HG03575 (cell line): ENCODE measurements around the gene TMEM117.

Experiments used
- ATAC-seq: cut with Tn5 transposase; IDR thresholded peaks from one replicate; pipeline ENCODE4 v1.9.1; 2021; ENCODE audit not compliant: unreplicated experiment, insufficient number of reproducible peaks, low FRiP score; ENCODE audit errors: extremely low read depth

The TMEM117 gene

DNA sequence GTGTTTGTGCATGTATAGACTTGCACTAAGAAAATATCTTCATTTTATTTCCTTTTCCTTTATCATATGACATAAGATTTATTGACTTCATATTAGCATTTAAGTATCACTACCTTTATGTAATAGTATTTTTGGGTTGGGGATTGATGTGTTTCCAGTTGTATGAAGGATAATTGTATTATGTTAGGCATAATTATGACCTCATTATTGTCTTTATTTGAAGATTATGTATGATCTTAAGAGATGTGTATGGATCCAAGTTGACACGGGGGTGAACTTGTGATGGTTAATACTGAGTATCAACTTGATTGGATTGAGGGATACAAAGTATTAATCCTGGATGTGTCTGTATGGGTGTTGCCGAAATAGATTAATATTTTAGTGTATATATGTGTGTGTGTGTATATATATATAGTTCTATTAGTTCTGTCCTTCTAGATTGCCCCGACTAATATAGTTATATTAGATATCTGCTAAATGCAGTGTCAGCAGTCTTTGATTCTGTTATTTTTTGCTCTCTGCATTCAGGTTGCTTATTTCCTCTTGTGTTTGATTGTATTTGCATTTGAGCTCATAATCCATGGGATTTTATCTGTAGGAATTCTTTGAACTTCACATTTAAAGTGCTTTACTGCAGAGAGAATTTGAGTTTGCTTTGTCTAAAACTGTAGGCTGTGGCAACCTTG lies 211.0 kb downstream of the TMEM117 start:
- ATAC-seq, result no peak

- ATAC-seq, result no peak
Measured at GRCh38 chr12:44052554-44052953, 216.7 kb downstream of the TMEM117 start.

DNA sequence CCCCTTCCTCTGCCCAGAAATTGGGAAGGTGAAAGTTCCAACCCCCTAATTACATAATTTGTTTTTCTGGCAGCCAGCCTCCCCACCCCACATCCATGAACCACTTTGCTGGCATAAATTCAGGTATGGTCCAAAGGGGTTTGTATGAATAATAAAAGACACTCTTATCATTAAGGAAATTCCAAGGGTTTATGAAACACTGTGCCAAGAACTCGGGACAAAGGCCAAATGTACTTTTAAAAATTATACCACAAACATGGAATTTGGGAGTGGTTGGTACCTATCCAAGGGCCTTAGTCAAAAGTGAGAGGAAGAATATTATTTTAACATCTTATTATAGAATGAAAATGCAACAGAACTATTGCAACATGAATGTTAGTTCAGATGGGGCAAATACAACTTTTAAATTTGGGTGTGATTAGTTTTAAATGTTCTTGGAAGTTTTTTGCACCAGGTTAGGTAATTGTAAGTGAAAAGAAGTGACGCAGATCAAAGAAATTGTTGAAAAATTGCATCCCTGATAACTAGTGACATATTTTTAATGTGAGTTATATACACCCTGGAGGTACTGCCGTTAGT lies 217.8 kb downstream of the TMEM117 start:
- no peak for ATAC-seq

- no peak for ATAC-seq
Measured at GRCh38 chr12:44054281-44054680, 218.4 kb downstream of the TMEM117 start.

DNA sequence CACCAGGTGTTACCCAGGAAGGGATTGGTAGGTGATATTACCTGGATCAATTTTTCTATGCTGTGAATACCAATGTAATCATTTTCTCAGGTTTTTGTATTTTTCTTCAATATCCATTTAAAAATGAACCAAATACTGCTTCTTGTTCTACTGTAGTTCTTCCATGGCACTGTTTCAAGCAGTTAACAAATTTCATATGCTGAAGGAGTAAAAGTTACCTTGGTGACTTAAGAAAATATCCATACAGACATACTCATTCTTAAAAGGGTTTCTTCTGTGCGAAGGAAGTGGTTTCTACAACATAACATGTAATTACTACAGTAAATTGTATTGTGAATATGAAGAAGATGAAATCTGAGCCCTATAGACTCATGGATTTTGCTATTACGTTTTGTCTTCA lies 222.5 kb downstream of the TMEM117 start:
- ATAC-seq, result no peak

DNA sequence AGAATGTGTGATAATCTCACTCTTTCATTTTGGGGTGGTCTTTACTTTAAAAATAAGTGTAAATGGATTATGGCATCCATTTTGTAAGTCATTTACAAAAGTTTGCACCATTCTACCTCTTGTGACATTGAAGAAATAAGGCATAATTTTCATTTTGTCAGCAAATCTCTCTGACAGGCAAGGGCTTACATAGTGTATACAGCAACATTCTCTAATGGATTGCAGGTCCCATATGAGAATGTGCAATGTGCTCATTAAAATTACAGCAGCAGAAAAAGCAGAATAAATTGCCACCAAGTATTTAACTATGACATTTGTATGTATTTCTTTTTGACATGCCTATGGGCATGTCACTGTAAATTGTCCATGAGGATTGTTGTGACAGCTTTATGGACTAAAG lies 223.6 kb downstream of the TMEM117 start:
- no peak for ATAC-seq

DNA sequence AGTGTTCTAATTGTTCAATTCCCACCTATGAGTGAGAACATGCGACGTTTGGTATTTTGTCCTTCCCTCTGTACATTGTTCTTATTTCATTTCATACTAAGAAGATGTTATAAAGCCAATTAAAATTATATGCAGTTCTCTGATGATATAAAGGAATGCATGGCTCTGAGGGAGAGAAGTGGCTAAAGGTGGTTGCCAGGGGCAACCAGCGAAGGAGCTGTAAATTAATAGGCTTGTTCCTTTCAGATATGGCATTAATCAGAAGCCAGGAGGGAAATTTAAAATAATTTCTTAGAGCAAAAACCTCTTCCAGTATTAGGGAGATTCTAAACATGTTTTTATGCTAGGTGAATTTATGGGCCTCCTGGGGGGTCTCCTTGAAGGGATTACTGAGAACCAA lies 227.8 kb downstream of the TMEM117 start:
- ATAC-seq, result no peak

DNA sequence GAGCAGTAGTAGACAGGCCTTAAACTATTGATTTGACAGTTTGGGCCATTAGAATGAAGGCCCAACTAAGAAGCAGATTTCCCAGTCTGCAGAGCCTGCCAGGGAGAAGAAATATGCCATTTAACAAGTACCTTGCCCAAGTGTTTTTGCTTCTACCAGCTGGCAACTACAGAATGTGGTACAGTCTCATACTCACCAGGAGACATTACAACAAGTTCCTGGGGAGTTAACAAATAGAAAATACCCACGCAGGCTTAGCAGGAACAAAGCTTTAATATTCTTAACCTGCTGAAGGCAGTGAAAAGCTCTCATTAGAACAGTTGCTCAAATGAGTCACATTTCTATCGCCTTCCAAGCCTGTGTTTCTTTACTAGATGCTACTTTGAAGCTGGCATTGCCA lies 241.0 kb downstream of the TMEM117 start:
- ATAC-seq, result no peak

DNA sequence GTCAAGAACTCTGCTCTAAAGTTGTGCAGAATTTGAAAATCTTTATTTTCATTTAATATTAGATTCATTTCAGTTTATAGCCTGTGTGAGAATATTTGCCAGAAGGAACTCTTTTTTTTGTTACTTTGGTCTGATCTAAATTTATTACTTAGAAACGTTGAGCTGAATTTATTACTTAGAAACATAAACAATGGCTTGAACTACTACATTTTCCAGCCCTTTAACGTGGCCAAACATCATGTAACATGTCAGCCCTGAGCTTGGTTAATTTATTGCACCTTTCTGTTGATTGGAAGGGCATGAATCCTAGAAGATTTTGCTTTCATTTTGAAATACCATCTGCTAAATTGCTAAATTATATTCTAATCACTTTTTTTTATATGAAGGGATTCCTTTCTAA lies 241.4 kb downstream of the TMEM117 start:
- no peak for ATAC-seq

DNA sequence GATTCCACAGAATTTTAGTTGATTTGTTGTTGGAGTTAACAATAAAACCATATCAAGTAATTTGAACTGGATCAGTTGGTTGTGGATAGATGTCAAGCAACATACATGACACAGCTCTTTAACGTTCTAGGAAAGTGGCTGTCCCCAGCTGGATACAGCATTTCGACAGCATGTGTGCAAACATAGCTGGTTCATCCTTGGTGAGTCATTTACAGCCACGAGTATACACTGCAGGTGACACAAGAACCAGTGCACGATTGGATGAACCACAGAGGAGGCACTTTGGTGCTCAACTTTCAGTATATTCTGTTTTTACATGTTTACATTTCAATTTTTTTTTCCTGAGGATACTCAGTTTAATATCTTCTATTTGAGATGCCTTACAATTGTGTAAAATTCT lies 242.4 kb downstream of the TMEM117 start:
- no peak for ATAC-seq

DNA sequence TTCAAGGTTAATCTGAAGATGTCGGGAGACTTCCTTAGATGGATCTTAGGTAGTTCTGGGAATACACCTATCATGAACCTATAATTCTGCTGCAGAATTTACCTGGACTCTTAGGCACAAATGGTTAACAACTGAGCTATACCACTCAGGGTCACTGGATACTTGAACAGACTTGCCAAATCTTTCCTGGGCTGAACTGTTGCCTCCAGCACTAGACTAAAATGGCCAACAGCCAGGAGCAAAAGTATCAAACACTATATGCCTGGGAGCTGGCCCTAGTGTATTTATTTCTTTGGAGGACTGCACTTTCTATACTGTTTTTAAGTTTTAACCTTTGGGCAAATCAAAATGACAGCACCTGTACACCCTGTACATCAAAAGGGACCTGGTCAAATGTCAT lies 252.8 kb downstream of the TMEM117 start:
- no peak for ATAC-seq

GRCh38 chr12:44091948-44092606 lies 256.2 kb downstream of the TMEM117 start:
- no peak for ATAC-seq

GRCh38 chr12:44098786-44099185 lies 262.9 kb downstream of the TMEM117 start:
- no peak for ATAC-seq

GRCh38 chr12:44099486-44099885 lies 263.6 kb downstream of the TMEM117 start:
- no peak for ATAC-seq

- no peak for ATAC-seq
Measured at GRCh38 chr12:44100264-44100663, 264.4 kb downstream of the TMEM117 start.

- no peak for ATAC-seq
Measured at GRCh38 chr12:44101475-44101874, 265.6 kb downstream of the TMEM117 start.

DNA sequence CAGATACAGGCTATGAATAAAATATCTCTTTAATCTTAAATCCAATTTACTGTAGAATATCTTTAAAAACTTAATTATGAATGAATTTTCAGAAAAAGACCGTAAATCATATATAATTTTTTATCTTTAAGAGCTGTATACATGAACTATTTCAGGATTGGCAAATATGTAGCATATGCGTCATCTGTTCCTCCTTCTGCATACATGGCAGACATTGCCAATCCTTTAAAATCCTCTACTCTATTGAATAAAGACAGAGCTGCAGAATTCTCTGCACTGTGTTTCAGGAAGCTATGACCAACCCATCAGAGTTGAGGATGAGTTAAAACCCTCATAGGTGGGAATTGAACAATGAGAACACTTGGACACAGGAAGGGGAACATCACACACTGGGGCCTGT lies 279.0 kb downstream of the TMEM117 start:
- ATAC-seq, result no peak

DNA sequence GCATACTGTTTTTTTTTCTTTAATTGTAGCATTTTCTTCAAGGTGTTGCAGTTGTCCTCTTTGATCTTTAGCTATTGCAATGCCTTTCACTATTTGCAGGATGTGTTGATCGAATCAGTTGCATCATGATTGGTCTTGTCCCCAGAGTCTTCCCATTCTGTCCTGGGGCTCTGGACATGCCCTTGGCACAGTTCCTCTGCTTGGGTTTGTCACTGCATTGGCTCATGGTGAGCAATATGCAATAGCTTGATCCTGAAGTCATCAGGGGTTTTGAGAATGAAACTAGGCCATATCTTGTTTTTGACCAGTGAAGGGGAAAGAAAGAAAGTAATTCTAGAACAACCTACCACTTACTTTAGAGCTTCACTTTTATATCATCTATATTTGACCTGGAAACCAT lies 281.5 kb downstream of the TMEM117 start:
- ATAC-seq, result no peak

DNA sequence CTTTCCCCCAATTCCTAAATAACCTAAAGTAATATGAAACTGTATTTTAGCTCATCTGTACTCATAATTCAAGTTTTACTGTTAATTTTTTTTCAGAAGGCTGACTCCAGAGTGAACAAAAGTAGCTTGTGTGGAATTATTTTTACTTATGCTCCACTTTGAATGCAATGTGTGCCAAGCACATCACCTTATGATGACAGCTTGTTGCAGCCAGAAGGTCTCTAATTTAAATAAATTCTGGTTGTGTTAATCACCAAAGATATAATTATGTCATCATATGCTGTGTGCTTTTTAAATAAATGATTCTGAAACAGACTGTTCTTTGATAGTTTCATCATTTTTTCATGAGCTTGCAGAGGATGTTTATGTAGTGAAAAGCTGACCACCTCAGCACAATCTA lies 283.1 kb downstream of the TMEM117 start:
- no peak for ATAC-seq

GRCh38 chr12:44126806-44127205 lies 290.9 kb downstream of the TMEM117 start:
- no peak for ATAC-seq
